PC-9 (cell line): ENCODE data around the gene AKIRIN2.

Source experiments
- CTCF ChIP-seq: fragments of 200-600 bp; sonication (generic); conservative IDR thresholded peaks from 2 replicates; pipeline ENCODE4 v1.6.1; 2017; ENCODE audit warnings: mixed run types, antibody characterized with exemption, mild to moderate bottlenecking, moderate library complexity
- EZH2 ChIP-seq: fragments of 200-600 bp; sonication (generic); IDR thresholded peaks from 2 replicates; pipeline ENCODE4 v1.8.0; 2017; ENCODE audit warnings: antibody characterized with exemption, low read depth

GRCh38 chr6:87636315-87636714 is 65.7 kb downstream of the AKIRIN2 start:
- TF ChIP-seq CTCF (no peak), EZH2 (no peak)
